HL-60 (cell line): ENCODE measurements around the gene C11orf91.

Experiments
- DNase-seq, 2 experiments: peaks; one replicate each; pipeline ENCODE4 v3.0.0-alpha.2; 2010 to 2020; ENCODE audit warnings: low read depth in 1 of 2, low spot score in 1 of 2
- H3K27ac ChIP-seq: fragments of 250-450 bp; sonication (Bioruptor Pico); replicated peaks from 2 replicates; pipeline ENCODE4 v1.5.1; 2020; ENCODE audit warnings: mild to moderate bottlenecking, moderate library complexity
- H3K27me3 ChIP-seq: fragments of 250-450 bp; sonication (Bioruptor Pico); 2 replicates; pipeline ENCODE4 v1.5.1; 2021; ENCODE audit warnings: mild to moderate bottlenecking, moderate library complexity; ENCODE audit not compliant: insufficient read depth, poor library complexity, severe bottlenecking
- H3K4me3 ChIP-seq: replicated peaks from 2 replicates; pipeline ENCODE4 v1.5.1; 2011; ENCODE audit warnings: mild to moderate bottlenecking, control low read depth, low read length; ENCODE audit not compliant: insufficient read depth
- GABPA ChIP-seq: IDR thresholded peaks from 2 replicates; pipeline ENCODE4 v1.6.1; 2012; ENCODE audit warnings: low read depth
- POLR2AphosphoS5 ChIP-seq: IDR thresholded peaks from 2 replicates; pipeline ENCODE4 v1.6.1; 2012; ENCODE audit warnings: low read depth
- REST ChIP-seq: IDR thresholded peaks from 2 replicates; pipeline ENCODE4 v1.6.1; 2012; ENCODE audit warnings: low read depth; ENCODE audit not compliant: insufficient replicate concordance
- SPI1 ChIP-seq: IDR thresholded peaks from 2 replicates; pipeline ENCODE4 v1.6.1; 2012; ENCODE audit warnings: low read depth, mild to moderate bottlenecking, borderline replicate concordance
- TF ChIP-seq, protein P1 (sequence below): IDR thresholded peaks from one replicate; pipeline ENCODE4 v1.5.1; 2011; ENCODE audit warnings: low read length, control low read depth, inconsistent platforms; ENCODE audit not compliant: insufficient read depth

C11orf91 gene

DNA sequence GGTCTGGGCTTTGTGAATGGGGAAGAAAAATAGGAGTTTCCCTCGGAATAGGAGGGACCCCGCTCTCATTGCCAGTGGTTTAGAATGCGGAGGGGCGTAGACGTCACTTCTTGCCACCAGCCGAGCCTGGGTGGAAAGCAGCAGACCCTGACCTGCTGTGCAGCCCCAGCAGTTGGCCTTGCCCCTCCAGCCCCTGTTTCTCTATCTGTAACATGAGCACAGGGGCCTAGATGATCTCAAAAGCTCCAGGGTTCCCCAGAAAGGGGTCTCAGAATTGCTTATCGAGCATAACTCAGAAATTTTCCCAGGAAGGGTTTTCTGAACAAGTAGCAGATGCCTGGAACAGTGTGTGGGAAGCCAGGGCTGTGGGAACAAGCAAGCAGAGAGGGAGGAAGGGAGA lies 43.9 kb downstream of the C11orf91 start:
- no peak for TF ChIP-seq REST
- TF ChIP-seq, protein P1, sequence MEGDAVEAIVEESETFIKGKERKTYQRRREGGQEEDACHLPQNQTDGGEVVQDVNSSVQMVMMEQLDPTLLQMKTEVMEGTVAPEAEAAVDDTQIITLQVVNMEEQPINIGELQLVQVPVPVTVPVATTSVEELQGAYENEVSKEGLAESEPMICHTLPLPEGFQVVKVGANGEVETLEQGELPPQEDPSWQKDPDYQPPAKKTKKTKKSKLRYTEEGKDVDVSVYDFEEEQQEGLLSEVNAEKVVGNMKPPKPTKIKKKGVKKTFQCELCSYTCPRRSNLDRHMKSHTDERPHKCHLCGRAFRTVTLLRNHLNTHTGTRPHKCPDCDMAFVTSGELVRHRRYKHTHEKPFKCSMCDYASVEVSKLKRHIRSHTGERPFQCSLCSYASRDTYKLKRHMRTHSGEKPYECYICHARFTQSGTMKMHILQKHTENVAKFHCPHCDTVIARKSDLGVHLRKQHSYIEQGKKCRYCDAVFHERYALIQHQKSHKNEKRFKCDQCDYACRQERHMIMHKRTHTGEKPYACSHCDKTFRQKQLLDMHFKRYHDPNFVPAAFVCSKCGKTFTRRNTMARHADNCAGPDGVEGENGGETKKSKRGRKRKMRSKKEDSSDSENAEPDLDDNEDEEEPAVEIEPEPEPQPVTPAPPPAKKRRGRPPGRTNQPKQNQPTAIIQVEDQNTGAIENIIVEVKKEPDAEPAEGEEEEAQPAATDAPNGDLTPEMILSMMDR: no peak
- no peak for TF ChIP-seq POLR2AphosphoS5
- TF ChIP-seq SPI1: no peak
- no peak for TF ChIP-seq GABPA
- H3K27me3 ChIP-seq: peaks cover 4% of the 10 kb centered on the region
- DNase-seq: no peak
- H3K27ac ChIP-seq: no peak overlapping the region
- no peak overlapping the region for H3K4me3 ChIP-seq

DNA sequence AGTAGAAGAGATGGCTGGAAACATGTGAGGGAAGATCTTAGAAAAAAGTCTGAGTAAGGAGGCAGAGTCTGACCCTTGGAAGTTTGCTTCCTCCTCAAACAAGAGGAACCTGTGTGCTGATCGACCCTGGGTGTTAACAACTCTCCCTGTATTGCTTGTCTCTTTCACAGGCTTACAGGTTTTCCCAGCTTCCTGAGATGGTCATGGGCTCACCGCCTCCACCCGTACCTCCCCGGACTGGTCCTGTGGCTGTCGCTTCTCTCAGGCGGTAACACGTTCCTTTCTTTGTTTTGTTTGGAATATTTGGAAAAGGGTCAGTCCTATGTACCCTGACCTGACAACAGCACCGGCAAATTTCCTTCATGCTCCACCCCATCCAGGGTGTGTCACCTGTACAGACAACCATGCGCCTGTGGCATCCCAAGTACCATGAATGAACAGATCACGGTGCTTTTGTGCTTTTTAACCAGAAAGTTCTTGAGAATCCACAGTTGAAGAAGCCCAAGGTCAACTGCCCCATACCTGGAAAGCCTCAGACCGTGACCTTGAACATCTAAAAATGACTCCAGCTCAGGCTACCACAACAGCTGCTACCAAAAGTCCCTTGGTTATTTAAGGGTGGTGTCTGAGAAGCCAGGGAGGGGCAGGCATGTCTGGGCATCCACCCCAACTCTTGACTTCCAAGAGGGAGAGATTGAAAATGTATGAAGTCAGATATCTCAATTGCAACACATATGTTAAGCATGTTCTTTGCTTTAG lies 44.6 kb downstream of the C11orf91 start:
- TF ChIP-seq, protein P1: no peak
- TF ChIP-seq POLR2AphosphoS5 (no peak), SPI1 (no peak), GABPA (no peak), REST (no peak)
- Histone ChIP-seq H3K27me3 (no peaks in the 10 kb centered on the region), H3K4me3 (no peak overlapping the region), H3K27ac (no peak overlapping the region)
- no peak for DNase-seq

DNA sequence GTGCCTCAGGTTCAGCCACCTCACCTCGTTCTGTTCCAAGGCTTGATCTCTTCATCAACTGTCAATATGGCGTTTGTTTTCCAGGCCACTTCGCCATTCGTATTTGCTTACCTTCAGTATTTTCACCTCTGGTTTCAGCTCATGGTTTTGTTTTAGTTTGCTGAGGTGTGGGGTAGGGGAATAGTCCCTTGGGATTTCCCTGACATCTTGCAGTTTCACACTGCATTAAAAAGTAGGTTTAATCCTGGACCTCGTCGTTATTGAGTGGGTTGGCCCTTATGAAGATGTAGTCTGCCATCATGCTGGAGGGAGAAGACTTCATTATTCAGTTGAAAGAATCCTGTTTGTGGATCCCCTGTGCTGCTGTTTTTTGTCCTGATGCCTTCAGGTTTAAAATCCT lies 46.0 kb downstream of the C11orf91 start:
- Histone ChIP-seq H3K27me3 (no peaks in the 10 kb centered on the region), H3K27ac (no peak overlapping the region)
- DNase-seq: no peak

More for the DNA sequence above, 46.0 kb downstream of the C11orf91 start:
- no peak for TF ChIP-seq GABPA
- TF ChIP-seq REST: no peak
- TF ChIP-seq SPI1: no peak
- TF ChIP-seq, protein P1: no peak
- TF ChIP-seq POLR2AphosphoS5: no peak
- no peak overlapping the region for H3K4me3 ChIP-seq
